ENCODE measurements around the gene EFCAB11.

The EFCAB11 gene

GRCh38 chr14:89755816-89756215 is 198.7 kb downstream of the EFCAB11 start:
- DNase-seq, result no peak

- no peak for DNase-seq
Observed at GRCh38 chr14:89753828-89754412, 200.6 kb downstream of the EFCAB11 start.

- DNase-seq, result no peak
Observed at GRCh38 chr14:89750908-89751392, 203.6 kb downstream of the EFCAB11 start.

- no peak for DNase-seq
Observed at GRCh38 chr14:89750281-89750755, 204.2 kb downstream of the EFCAB11 start.

GRCh38 chr14:89748004-89748403 is 206.5 kb downstream of the EFCAB11 start:
- DNase-seq, result no peak

GRCh38 chr14:89747126-89747525 is 207.4 kb downstream of the EFCAB11 start:
- DNase-seq, result no peak

- DNase-seq, result no peak
Observed at GRCh38 chr14:89746654-89747053, 207.9 kb downstream of the EFCAB11 start.

- no peak for DNase-seq
Observed at GRCh38 chr14:89746135-89746534, 208.4 kb downstream of the EFCAB11 start.
